ENCODE results near the gene SDCBP2. TPM values are rescaled to one million over a fixed set of nuclear protein-coding genes. Genes with fewer than 3 reads are reported as not detected.

Gene SDCBP2, protein sequence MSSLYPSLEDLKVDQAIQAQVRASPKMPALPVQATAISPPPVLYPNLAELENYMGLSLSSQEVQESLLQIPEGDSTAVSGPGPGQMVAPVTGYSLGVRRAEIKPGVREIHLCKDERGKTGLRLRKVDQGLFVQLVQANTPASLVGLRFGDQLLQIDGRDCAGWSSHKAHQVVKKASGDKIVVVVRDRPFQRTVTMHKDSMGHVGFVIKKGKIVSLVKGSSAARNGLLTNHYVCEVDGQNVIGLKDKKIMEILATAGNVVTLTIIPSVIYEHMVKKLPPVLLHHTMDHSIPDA
- 6.4 TPM for total RNA-seq

DNA sequence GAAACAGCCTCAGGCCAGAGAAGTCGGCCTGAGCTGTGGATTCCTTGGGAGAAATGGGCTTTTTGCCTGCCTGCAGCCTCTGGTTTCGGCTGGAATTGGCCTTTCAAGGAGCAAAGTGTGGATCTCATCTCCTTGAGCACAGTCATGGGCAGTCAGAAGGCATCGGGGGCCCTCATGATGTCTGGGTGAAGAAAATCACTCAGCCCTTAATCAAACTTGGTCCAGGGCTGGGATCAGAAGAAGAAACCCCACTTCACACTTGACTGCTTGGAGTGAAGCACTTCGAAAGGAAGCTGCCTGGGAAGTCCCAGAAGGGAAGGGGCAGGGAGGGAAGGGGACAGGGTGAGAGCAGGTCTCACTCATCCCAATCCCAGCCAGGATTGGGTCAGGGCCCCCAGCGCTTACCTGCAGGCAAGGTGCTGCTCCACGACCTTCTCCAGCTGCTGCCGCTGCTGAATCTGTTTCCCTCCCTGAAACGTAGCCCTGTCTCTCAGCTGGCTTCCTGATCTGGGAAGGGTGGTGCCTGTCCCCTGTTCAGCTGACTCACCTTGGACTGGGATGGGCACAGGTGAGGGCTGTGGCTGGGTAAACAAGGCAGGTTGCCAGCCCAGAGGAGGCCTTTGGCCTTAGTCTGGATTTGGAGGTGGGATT is at the start of gene SDCBP2:
TSS of gene SDCBP2 (minus strand) at position 460 of the 651 bp plus-strand sequence. CDS start 8,723 bp downstream, outside the sequence.
- DNase-seq (ENCODE audit: low spot score) = peak; percentile 73
- peak; percentile 15 for ATAC-seq

DNA sequence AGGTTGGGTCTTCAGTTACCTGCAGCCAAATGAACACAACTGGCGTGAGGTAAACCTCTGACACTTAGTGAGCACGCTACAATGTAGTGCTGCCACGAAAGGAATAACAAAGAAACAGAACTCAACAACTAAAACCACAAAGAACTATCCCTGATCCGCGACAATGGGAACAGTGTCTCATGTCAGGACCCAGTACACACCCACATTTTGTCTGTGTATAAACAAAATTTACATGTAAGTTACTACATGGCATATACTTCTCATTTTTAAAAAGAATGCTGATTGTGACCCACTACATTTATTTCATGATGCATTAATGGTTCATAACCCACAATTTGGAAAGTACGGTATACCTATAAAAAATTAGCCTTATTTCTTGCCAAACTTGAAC is 49.8 kb upstream of the SDCBP2 start:
- ATAC-seq (peak; percentile 4), DNase-seq (ENCODE audit: low spot score) (no peak)

- peak; percentile 69 for ATAC-seq
- DNase-seq (ENCODE audit: low spot score) = peak; percentile 46
These were observed 49.2 kb upstream of the SDCBP2 start for GRCh38 chr20:1377984-1378734.

- ATAC-seq = no peak
These were observed 48.5 kb upstream of the SDCBP2 start for GRCh38 chr20:1377341-1377871.

DNA sequence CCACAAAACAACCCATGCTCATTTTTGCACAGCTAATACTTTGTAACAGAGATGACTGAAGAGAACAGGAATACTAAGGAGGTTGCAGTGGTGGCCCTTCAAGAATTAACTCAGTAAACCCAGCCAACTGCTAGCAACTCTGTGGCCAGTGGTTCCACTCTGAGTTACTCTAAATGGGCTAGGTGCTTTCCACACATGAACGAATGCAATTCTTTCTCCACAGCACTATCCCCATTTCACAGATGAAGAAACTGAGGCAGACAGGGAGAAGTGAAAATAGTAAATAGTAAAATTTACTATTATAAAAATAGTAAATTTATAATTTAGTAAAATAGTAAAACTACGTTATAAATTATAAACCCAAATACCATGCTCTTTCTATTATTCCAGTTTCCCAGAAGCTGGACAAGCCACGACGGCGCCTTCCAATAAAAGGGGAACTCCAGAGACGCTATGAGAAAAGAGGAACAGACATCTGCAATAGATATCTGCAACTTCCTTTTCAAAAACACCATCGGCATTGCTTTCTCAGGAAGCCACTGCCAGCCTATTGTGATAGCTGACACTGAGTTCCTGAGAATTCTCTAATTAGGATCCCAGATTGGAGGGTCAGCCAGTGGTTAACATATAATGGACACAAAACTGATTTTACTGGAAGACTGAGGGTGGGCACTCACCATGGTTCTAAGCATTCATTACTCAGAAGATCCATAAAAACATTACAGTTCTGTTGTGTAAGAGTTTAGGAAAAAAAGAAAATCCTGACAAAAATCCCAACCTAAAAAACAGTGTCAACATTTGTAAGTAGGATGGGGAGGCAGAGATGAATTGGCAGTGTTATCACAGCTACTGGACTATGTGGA is 47.7 kb upstream of the SDCBP2 start:
- ATAC-seq (no peak), DNase-seq (ENCODE audit: low spot score) (no peak)

More at GRCh38 chr20:1377341-1377871, 48.5 kb upstream of the SDCBP2 start:
- no peak for DNase-seq (ENCODE audit: low spot score)

GRCh38 chr20:1376007-1376406 is 47.1 kb upstream of the SDCBP2 start:
- DNase-seq (ENCODE audit: low spot score) (no peak), ATAC-seq (peak; percentile 8)

- ATAC-seq (peak; percentile 25), DNase-seq (ENCODE audit: low spot score) (no peak)
These were observed 46.6 kb upstream of the SDCBP2 start for GRCh38 chr20:1375515-1375914.

DNA sequence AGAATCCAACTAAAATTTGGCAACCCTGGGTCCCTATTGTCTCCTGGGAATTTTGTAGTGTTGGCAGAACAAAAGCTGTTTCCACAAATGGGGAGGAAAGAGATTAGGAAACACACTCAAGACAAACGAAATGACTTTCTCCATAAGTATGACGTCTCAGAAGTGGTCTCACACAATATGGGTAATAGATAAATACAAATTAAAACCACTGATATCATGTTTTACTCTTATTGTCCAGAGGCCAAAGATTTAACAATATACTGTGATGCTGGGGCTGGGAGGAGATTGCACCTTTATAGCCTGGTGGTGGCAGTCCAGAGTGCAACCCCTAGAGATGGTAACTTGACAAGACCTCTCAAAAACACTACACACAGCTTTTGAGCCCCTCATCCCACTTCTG is 45.3 kb upstream of the SDCBP2 start:
- DNase-seq (ENCODE audit: low spot score) = no peak
- no peak for ATAC-seq

DNA sequence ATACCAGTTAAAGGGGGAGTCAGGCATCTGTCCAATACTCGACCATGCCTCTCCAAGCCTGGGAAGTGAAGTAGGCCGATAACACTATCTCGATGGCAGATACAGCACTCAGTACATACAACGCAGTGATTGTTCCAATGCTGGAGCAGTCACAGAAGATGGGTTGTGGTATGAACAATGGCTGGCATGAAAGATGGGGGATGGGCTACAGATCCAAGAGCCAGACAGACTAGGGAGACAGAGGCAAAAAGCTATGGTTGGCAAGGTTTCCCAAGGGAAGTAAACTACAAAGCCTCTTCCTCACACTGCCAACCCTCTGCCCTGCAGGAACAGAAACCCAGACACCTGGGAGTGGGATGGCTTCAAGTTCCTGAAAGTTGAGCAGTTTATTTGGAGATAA is 44.7 kb upstream of the SDCBP2 start:
- DNase-seq (ENCODE audit: low spot score) = no peak
- no peak for ATAC-seq

- no peak for ATAC-seq
- no peak for DNase-seq (ENCODE audit: low spot score)
These were observed 44.1 kb upstream of the SDCBP2 start for GRCh38 chr20:1373036-1373435.

GRCh38 chr20:1371830-1372539 is 43.0 kb upstream of the SDCBP2 start:
- no peak for ATAC-seq
- DNase-seq (ENCODE audit: low spot score) = no peak

- DNase-seq (ENCODE audit: low spot score) (no peak), ATAC-seq (peak; percentile 34)
These were observed 42.4 kb upstream of the SDCBP2 start for GRCh38 chr20:1371202-1371782.

GRCh38 chr20:1370548-1371110 is 41.7 kb upstream of the SDCBP2 start:
- DNase-seq (ENCODE audit: low spot score) (no peak), ATAC-seq (no peak)

DNA sequence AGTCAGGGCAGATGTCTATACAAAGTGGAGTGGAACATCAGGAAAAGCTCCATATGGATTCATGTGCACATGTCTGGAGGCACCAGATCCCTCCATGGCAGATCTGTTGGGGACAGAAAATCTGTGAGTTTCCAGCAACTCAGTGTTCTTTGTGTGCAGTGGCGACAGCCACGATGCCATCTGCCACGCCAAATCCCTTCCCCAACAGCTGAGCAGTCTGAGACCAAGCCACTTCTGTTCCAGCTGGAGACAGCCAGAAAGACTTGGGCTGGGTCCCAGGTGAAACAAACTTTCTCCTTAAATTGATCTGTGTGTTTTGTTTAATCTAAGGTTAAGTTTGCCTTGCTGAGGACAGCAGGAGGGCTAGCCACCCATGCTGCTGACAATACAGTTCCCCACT is 41.0 kb upstream of the SDCBP2 start:
- no peak for DNase-seq (ENCODE audit: low spot score)
- no peak for ATAC-seq

GRCh38 chr20:1368448-1369199 is 39.7 kb upstream of the SDCBP2 start:
- DNase-seq (ENCODE audit: low spot score) = no peak

DNA sequence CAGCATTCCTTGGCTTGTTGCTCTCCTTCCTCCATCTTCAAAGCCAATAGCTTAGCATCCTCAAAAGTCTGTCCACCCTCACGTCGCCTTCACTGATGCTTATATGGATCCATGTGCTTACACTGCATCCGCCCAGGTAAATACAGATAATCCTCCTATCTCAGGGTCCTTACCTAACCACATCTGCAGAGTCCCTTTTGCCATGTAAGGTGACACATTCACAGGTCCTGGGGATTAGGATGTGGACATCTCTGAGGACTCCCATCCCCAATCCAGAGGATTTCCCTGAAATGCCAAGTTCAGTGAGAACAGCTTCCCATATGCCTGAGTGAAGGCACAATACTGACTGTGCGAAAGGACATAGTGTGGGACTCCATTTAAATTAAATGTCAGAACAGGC is 38.5 kb upstream of the SDCBP2 start:
- ATAC-seq = no peak
- DNase-seq (ENCODE audit: low spot score) = no peak

More at GRCh38 chr20:1368448-1369199, 39.7 kb upstream of the SDCBP2 start:
- no peak for ATAC-seq

GRCh38 chr20:1364106-1364505 is 35.2 kb upstream of the SDCBP2 start:
- ATAC-seq (no peak), DNase-seq (ENCODE audit: low spot score) (no peak)

DNA sequence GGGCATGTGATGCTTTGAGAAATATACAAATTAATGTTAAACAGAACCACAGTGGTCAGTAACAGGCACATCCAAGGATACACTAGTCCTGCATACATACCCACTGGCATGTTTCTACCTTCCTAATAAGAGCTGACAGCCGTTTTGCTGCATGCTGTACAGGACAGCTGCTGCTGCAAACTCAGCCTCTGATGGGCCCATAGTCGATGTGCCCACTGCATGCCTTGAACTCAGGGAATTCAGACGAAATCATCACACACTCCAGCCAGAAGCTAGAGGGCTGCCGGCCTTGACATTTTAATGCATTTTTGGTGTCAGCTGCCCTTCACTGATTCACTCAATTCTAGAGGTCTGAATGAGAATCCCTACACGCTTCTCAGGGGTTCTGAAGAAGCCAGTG is 34.6 kb upstream of the SDCBP2 start:
- DNase-seq (ENCODE audit: low spot score) = no peak
- ATAC-seq = no peak

- no peak for DNase-seq (ENCODE audit: low spot score)
- ATAC-seq = no peak
These were observed 33.5 kb upstream of the SDCBP2 start for GRCh38 chr20:1362484-1362883.
